Erythroblast (primary cell): ENCODE measurements around the gene ITGB7.

Source experiments
- DNase-seq, 2 experiments: peaks; one replicate each; lab custom pipeline; 2025; lab: John Stamatoyannopoulos, UW
- GATA1 ChIP-seq: IDR thresholded peaks from 2 replicates; pipeline ENCODE4 v1.6.1; 2011; ENCODE audit warnings: low read depth, mild to moderate bottlenecking, control low read depth, low read length, moderate library complexity
- POLR2A ChIP-seq: IDR thresholded peaks from 2 replicates; pipeline ENCODE4 v1.6.1; 2011; ENCODE audit warnings: mild to moderate bottlenecking, low read length

ITGB7 gene

DNA sequence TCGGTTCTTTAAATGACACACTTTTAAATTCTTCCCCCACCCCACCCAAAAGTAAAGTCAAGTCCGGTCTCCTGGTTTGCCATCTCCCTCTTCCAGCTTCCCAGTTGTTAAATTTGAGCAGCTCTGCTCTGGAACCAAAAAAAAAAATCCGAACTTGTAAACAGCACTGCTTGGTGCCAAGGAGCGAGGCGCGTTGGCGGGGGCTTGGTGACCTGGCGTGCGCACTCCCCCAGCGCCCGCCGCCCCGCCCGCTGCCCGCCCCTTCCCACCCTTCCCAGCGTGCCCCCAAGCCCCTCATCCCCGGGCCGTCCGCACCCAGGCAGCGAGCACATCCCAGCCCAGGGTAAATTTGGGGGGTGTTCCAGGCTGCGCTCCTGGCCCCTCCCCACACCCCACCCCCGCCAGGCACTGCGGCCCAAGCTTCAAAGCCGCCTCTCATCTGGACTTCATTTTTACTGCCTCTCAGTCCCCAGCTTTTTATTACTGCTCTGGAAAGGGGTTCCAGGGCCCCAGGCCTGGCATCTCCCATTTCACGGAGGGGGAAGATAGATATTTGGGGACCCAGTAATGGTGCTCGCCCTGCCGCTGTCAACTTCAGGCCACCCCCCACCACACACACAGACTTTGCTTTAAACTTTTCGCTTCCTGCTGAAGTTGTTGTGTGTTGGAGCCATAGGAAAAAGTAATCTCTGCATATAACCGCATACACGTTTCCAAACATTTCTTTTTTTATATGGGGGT, 11.7 kb upstream of the ITGB7 start:
- TF ChIP-seq POLR2A, result no peak
- TF ChIP-seq GATA1, result no peak
- no peak for DNase-seq

DNA sequence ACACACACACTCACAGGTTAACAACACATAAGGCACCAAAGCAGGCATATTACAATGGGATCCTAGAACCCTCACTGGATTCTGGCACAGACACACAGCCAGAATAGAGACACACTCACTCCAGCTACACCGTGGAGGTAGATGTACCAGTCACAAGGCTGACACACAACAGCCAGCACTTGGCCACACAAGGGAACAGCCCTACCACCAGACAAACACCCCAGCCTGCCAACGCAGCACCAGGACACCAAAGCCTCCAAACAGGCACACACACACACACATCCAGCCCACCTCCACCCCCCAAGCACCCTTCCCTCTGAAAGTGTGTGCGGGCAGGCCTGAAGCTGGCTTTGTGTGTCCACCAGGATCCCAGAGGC, 10.9 kb upstream of the ITGB7 start:
- TF ChIP-seq POLR2A (no peak), GATA1 (no peak)
- DNase-seq, result no peak

DNA sequence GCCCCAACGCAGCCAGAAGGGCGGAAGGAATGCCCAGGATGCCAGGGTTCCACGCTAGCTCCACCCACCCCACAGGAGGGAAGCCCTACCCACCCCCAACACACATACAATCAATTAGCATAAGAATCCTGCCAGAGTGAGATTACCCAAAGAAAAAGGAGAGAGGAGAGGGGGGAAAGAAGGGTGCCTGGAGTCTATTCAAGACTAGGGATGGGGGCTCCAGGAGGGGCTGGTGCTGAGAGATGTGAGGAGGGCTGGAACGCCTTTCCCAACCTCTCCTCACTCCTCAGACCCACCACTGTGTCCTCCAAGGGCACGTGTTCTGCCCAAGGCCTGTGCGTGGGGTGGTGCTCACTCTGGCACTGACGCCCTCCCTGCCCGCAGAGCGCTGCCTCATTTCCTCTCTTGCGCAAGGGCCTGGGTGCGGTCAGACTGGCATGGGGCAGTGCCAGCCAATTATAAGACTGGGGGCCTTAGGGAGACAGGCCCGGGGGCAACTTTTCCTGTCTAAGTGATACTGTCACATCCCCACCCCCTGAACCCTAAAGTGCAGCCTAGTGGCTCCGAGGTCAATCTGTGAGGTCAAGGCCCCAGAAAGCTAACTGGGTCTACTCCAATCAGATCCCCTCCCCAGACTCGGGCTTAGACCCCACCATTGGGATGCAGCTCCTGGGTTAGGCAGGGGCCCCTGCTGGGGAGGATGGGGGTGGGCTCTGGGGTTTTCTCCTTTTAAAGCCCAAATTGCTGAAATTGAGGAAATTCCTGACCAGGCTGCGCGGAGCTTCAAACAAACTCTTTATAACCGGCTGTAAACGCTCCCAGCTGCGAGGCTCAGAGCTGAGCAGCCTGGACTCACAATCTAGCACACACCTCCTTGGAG, 10.2 kb upstream of the ITGB7 start:
- no peak for DNase-seq
- no peak for TF ChIP-seq POLR2A
- TF ChIP-seq GATA1, result no peak

DNA sequence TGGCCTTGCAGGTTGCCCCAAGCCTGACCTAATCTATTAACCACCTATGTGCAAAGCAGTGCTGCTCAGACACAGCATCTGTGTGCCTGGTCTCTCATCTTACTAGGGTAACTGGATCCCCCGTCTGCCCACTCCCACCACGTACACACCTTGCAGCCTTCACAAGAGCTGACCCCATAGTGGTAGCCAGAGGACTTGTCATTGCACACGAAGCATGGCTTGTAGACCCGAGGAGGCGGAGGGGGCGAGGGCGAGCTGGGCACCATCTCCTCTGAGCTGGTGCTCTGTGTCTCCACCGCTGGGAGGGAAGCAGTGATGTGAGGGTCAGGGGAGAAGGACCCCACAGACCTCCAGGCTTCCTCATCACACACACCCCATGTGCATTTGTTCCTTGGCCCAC, 8.4 kb upstream of the ITGB7 start:
- no peak for DNase-seq
- no peak for TF ChIP-seq POLR2A
- TF ChIP-seq GATA1, result no peak

DNA sequence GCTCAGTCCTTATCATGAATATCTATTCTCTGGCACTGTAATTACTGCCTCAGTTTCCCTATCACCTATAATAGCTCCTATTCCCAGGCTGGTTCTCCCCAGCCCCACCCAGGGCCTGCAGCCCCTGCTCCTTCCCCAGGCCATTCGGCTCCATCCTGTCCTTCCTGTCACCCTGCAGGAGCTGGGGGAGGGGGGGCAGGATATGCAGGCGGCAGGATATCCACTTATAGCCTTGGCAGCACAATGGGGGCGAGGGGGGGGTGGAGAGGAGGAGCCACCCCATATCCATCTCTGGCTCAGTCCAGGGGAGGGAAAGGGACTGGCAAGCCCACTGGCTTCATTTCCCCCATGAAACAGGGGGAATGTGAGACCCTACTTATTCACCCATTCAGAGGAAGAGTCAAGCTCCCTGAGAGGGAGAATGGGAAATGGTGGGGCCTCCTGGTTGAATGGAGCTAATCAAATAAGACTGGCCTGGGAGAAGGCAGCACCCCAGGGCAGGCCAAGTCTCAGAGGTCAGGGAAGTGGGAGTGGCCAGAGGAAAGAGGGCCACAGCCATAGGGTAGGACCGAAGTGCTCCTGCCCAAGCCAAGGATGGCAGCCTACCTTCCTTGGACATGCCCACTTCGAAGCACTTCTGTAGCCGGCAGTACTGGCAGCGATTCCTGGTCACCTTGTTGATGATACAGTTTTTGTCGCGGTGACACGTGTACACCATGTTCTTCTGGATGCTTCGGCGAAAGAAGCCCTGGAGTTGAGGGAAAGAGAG, 7.8 kb upstream of the ITGB7 start:
- no peak for DNase-seq
- TF ChIP-seq GATA1, result no peak
- TF ChIP-seq POLR2A, result no peak

DNA sequence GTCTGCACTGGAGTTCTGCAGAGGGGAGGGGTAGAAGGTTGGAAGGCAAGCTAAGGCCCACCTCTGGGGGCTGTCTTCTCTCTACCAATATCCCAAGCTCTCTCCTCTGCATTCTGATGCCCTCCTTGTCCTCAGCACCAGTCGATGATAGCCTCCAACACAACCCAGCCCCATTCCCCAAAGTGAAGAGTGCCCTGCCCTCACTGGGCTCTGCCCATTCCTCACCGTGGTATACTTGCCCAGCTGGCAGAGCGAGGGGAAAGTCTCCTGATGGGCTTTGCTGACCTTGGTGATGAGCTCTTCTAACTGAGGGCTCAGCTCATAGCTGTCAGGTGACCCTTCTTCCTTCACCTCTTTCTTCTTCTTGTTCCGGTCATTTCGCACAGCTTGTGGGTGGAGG, 7.2 kb upstream of the ITGB7 start:
- TF ChIP-seq GATA1 (no peak), POLR2A (no peak)
- no peak for DNase-seq

DNA sequence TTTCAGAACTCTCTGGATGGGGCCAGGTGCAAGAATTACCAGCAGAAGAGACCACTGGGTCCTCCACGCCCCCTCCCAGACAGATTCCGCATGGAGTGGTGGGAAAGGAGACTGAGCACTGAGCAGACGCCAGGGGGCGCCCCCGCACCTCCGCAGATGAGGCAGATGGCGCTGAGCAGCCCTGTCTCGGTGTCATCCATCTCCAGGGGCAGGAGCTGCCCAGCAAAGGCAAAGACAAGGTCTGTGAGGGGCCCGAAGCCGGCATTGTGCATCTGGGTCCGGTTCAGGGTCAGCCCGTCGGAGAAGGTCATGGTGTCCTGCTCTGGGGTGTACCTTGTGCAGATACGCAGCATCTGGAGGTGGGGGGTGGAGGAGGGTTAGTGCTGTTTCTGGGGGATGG, 6.3 kb upstream of the ITGB7 start:
- no peak for TF ChIP-seq POLR2A
- no peak for TF ChIP-seq GATA1
- peak; percentile 81 to 90 for DNase-seq

DNA sequence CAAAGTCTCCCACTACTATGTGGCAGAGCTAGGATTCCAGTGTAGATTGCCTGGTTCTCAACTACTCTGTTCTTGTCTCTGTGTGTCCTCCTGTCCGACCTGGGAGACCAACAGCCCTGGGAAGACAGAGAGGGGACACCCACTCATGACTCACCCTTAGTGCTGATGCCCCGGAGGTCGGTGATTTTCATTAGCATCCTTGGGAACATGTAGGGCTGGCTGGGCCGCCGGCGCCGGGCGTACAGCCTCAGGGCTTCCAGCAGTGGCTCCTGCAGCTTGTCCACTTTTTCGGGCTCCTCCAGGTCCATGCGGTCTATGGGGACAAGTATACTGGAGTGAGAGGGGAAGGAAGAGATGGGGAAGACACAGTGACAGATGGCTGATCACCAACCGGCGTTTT, 5.9 kb upstream of the ITGB7 start:
- DNase-seq, result no peak

DNA sequence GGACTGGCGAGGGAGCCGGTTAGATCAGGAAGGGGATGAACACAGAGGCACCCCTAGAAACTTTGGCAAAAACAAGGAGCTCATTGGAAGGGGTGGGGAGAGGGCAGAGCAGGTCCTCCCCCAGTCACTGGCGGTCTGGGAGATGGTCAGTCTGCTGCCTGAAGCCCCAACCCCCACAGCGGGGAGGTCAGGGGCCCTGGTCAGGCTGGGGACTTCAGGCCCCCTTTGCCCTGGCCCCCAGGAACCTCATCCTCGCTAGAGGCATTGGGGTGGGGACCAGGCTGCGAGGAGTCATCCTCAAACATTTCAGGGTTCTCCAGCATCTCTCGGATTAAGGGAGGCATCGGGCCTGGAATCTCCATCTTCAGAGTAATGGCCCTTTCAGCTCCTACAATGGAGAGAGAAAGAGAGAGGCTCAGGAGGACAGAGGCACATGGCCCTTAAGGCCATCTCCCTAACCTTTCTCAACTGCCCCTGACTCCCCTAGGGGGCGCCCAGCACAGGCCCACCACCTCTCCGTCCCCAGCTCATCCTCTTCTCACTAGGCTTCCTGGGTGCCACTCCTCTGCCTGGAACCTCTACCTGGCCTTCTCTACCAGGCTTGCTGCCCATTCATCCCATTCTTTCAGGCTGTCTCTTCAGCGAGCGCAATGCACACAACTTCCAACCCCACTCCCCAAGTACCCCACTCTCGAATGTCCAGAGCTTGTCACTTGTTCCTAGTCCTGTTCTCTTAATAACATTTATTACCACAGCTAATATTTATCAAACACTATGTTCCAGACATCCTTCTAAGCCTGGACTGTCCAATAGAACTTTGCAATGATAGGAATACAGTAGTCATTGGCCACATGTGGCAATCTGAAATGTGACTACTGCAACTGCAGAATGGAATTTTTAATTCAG, 4.7 kb upstream of the ITGB7 start:
- TF ChIP-seq POLR2A (no peak), GATA1 (no peak)
- DNase-seq, result peak; percentile 28 to 36

More for the DNA sequence above, 5.9 kb upstream of the ITGB7 start:
- no peak for TF ChIP-seq GATA1
- TF ChIP-seq POLR2A, result no peak

DNA sequence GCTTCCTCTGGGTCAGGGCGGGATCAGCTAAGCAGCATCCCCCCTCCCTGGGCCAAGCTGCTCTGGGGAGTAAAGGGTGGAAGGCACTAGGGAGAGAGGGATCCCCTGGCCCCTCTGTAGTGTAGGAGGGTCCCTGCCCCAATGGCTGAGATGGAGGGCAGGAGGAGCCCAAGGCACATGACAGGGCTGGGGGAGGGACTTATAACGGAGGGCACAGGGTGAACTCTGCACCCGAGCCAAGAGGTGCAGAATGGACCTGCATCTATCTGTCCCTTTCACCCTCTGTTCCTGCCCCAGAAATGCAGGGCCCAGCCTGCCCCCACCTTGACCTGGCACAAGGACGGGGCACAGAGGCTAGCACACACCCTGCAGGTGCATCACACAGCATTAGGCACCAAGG, 3.8 kb upstream of the ITGB7 start:
- TF ChIP-seq GATA1, result no peak
- no peak for TF ChIP-seq POLR2A

DNA sequence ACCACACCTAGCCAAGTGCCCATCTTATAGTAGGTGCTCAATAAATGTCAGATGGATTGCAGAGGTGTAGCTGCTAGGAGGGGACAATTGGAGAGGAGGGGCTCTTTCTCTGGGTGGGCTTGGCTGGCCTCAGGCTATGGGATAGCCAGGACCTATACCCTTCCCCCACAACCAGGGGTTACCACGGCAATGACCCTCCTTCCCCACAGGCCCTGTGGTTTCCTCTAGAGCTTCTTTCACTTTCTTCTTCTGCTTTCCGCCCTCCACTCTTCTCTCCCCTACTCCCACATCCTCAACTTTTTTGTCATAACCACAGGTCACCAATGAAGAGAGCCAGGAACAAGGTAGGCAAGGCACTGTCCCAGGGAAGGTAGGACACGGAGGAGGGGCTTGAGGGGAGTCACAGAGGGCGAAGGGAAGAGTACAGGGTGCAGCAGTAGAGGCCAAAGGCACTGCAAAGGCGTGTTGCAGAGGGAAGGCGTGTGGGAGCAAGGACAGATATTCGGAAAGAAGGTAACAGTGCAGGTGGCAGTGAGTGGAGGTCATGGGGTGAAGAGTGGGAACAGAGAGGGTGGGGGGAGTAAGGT, 1.9 kb upstream of the ITGB7 start:
- DNase-seq, result no peak

More for the DNA sequence above, 3.8 kb upstream of the ITGB7 start:
- no peak for DNase-seq

DNA sequence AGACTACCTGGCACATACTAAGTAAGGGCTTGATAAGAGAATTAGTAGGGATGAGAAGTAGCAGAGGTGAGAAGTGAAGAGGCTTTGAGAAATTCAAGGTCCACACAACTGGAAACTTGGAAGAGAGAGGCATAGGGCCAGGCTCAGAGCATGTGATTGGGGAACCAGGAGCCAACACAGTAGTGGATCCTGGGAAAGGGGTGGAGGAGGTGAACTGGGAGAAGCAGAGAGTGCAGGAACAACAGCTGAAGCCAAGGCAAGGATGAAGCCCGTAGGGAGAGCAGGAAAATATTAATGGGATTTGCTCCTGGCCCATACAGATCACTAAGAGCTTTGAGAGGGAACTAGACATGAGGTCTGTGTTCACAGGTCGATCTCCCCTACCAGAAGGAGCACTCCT, 1.4 kb upstream of the ITGB7 start:
- no peak for DNase-seq
- TF ChIP-seq GATA1 (no peak), POLR2A (no peak)

More for the DNA sequence above, 1.9 kb upstream of the ITGB7 start:
- TF ChIP-seq POLR2A (no peak), GATA1 (no peak)

DNA sequence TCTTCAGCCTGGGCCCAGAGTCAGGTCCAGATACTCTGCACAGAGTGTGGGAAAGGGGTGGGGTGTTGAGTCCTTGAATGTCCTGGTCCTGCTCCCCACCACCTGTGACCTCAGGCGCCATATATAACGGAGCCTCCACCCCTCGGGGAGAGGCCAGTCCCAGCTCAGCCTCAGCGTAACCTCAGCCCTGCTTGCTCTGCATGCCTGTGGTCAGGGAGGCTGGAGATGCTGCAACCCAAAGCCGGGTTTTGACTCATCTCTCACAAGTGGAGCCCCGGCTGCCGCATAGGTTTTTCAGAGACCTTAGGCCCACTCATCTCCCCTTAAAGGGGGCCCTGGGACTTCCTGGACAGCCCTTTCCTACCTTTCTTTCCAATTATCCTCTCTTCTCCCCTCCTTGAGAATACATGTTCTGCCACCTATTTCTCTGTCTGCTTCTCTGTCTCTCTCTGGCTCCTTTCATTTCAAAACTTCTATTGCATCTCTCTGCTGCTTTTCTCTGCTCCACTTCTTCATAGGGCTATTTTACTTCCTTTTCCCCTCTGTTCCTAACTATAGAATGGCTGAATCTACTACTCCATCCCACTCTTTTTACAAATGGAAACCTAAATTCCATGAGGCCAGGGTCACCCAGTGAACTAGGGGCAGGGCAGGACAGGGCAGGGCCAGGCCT, 1.2 kb downstream of the ITGB7 start:
- no peak for DNase-seq
- TF ChIP-seq GATA1, result no peak
- TF ChIP-seq POLR2A, result no peak
